GM21381 (cell line): ENCODE measurements around the gene NAA15.
"Not testable (repeated sequence)": the region's sequence is repeated elsewhere in the genome, so short reads cannot be mapped to it uniquely, and the experiment has no call there.

ENCODE experiments used
- ATAC-seq: cut with Tn5 transposase; IDR thresholded peaks from one replicate; pipeline ENCODE4 v1.9.1; 2021; ENCODE audit warnings: mild to moderate bottlenecking, moderate library complexity; ENCODE audit not compliant: unreplicated experiment

NAA15 gene

GRCh38 chr4:139301113-139301820 is at the start of gene NAA15:
TSS of gene NAA15 (plus strand) at chr4:139301505. CDS start at chr4:139301778, 273 bp downstream.
- ATAC-seq: peak; percentile 80

- no peak for ATAC-seq
Observed at GRCh38 chr4:139253046-139253445, 48.3 kb upstream of the NAA15 start.

GRCh38 chr4:139253713-139254112 is 47.6 kb upstream of the NAA15 start:
- no peak for ATAC-seq

- not testable (repeated sequence) for ATAC-seq
Observed at GRCh38 chr4:139255581-139255980, 45.7 kb upstream of the NAA15 start.

GRCh38 chr4:139256349-139256748 is 45.0 kb upstream of the NAA15 start:
- ATAC-seq: no peak

GRCh38 chr4:139265654-139266053 is 35.7 kb upstream of the NAA15 start:
- ATAC-seq: no peak

GRCh38 chr4:139266208-139266582 is 35.1 kb upstream of the NAA15 start:
- ATAC-seq: peak; percentile 1

- ATAC-seq: peak; percentile 94
Observed at GRCh38 chr4:139266583-139267257, 34.6 kb upstream of the NAA15 start.

- ATAC-seq: no peak
Observed at GRCh38 chr4:139267301-139267700, 34.0 kb upstream of the NAA15 start.

GRCh38 chr4:139273835-139274234 is 27.5 kb upstream of the NAA15 start:
- no peak for ATAC-seq

GRCh38 chr4:139274790-139275189 is 26.5 kb upstream of the NAA15 start:
- no peak for ATAC-seq

- no peak for ATAC-seq
Observed at GRCh38 chr4:139275281-139275735, 26.0 kb upstream of the NAA15 start.

- no peak for ATAC-seq
Observed at GRCh38 chr4:139278485-139278884, 22.8 kb upstream of the NAA15 start.

GRCh38 chr4:139278912-139279759 is 22.2 kb upstream of the NAA15 start:
- no peak for ATAC-seq

- no peak for ATAC-seq
Observed at GRCh38 chr4:139279760-139280620, 21.3 kb upstream of the NAA15 start, which contains the start of gene MGARP. TSS of gene MGARP (minus strand) at chr4:139280225. CDS start at chr4:139280158, 67 bp downstream.

GRCh38 chr4:139282065-139282720 is 19.1 kb upstream of the NAA15 start:
- no peak for ATAC-seq

GRCh38 chr4:139282721-139283075 is 18.6 kb upstream of the NAA15 start:
- no peak for ATAC-seq

GRCh38 chr4:139286186-139286698 is 15.1 kb upstream of the NAA15 start:
- ATAC-seq: no peak

- ATAC-seq: peak; percentile 92
Observed at GRCh38 chr4:139295206-139295941, 5.9 kb upstream of the NAA15 start.
